Right renal cortex interstitium (tissue), 3 donors: Measurements from ENCODE around the gene GPC6. TPM values are rescaled to one million over a fixed set of nuclear protein-coding genes. Genes with fewer than 3 reads are reported as not detected.
"Not testable (repeated sequence)": the region's sequence is repeated elsewhere in the genome, so short reads cannot be mapped to it uniquely, and the experiment has no call there.

Experiments used
- DNase-seq, 3 donors: peaks; one replicate each; pipeline ENCODE4 v3.0.0-alpha.2; 2013; ENCODE audit warnings: low read depth in 3 of 3, low spot score in 2 of 3
- polyA plus RNA-seq, 3 donors: library from polyadenylated mRNA; unstranded; fragments of 120-200 nt; gene quantifications; one replicate each; pipeline ENCODE4 v1.2.1, GENCODE V29; 2013; ENCODE audit not compliant: insufficient read length in 3 of 3

The GPC6 gene
- polyA plus RNA-seq, 3 donors, result 56.7 to 71.0 (median 65.8) TPM

DNA sequence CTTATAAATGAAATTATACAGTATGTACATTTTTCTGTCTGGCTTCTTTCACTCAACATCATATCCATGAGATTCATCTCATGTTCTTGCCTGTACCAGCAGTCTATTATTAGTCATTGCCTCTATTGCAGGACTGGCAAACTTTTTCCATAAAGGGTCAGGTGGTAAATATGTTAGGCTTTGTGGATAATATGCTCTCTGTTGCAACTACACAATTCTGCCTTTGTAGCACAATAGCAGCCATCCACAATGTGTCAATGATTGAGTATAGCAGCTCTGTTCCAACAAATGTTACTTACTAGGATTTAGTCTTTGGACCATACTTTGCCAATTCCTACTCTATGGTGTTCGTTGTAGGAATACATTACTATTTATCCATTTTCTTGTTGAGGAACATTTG lies 948.5 kb downstream of the GPC6 start:
- no peak for DNase-seq

DNA sequence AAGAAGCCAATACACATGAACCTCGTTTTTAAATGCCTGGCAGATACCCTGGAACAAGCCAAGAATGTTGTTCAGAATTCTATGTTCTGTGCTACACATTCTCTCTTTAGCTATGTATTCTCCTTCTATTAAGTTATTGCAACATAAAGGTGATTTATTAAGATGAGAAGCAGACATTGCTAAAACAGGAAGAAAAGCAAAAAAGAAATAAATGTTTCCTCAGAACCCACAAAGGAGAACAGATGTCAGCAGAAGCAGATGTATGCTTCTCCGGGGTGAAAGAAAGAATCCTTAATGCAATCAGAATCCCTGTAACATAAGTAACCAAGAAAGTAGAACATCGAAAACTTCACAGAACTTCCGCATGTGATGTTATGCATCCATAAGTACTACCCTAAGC lies 950.0 kb downstream of the GPC6 start:
- DNase-seq, result no peak

DNA sequence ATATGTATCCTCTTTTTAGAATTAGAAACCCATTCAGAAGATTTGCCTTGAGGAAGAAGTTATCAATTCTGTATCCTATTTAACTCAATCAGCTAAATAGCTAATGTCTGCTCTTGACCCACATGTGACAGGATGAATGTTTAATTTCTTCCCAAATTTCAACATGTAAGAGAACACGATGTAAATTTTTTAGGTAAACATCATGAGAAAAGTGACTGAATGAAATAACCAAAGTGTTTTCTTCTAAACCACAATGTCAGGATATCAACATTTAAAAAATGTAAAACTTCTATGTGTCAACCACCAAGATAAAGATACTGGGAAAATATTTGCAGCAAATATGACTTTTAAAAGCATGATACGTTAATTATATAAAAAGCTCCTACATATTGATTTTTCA lies 950.4 kb downstream of the GPC6 start:
- no peak for DNase-seq

DNA sequence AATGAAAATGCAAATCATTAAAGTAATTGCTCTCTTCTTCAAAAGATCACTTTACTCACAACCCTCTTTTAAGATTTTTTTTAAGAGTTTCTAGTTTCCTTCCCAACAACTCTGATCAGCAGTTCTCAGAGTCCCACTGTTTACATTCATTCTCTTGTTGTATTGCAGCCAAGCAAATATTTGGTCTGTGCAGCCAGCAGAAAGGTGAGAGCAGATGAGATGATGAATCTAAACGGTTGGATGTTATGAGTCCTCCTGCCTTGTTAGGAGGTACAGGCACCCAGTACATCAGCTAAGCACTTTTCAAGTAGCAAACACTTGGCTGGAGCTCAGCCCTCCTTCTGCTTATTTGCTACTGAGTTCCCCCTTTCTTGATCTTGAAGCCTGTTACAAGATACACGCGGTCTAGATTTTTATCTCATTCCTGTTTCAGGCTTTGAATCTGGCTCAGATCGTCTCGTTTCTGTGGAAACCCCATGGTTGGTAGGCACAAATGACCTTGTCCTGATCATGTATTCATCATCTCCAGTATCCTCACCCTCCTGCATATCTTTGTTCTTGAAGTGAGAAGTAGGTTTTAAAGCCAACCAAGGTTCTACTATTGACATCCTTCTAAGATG lies 952.1 kb downstream of the GPC6 start:
- DNase-seq, result no peak

DNA sequence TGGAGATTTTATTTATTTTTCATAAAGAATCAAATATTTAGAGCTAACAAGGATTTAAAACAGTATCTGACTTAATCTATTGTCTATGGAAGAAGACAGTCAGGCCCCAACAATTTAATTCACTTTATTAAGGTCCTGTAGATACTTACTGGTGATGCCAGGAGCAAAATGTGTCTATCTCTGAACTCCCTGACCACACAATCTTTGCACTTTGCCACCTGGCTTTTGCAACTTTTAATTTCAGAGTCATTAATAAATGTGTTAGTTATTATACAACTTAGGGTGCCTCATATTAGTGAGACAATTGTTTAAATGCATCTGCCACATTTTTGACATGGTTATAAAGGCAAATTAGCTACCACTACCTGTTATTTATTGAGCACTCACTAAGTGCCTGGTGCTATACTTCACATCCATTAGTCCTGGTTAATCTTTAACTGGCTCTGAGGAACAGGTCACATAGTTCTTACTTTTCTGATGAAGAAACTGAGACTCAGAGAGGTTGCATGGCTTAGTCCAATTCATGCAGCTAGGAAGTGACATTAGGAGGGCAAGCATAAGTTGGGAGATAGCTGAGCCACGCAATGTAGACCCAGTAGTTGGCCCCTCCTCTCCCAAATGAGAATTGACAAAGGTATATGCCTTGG lies 955.0 kb downstream of the GPC6 start:
- no peak for DNase-seq

DNA sequence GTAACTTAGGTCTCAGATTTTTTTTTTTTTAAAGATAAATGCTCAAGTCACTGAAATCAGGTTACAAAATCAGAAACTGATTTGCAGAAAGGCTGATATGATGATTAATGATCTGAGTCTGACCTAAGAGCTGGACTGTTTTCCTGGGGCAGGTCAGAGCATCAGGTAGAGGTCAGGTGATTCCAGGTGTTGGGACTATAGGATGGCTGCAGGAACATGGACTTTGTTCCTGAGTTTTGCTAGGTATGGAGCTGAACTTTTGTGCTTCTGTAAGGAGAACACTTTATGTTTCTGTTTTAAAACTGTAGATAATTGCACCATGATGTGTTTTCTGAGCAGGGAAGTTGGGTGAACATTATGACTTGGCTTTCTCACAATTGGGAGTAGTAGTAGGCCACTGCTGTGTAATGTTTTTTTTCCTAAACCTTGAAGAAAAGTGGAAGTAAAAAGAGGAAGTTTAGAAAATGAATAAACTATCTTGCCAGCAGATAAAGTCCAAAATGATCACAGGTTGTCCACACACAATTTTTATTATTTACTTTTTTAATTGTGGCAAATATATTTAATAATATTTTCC lies 955.7 kb downstream of the GPC6 start:
- no peak for DNase-seq

DNA sequence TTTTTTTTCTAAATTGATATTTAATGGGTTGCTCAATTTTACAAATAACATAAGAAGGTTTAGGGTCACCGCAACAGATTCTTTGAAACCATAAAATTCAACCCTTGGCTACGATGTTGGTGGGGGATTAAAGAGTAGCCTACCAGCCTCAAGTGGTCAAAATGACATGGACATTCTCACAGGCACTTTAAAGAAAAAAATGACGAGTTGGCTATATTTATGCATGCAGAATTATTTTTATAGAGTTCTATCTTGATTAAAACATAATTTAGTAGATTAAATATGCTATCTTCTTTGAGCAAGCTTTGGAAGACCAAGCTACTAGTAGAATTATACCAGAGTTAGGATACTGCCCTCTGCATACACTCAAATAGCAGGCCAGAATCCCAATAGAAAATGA lies 959.9 kb downstream of the GPC6 start:
- no peak for DNase-seq

DNA sequence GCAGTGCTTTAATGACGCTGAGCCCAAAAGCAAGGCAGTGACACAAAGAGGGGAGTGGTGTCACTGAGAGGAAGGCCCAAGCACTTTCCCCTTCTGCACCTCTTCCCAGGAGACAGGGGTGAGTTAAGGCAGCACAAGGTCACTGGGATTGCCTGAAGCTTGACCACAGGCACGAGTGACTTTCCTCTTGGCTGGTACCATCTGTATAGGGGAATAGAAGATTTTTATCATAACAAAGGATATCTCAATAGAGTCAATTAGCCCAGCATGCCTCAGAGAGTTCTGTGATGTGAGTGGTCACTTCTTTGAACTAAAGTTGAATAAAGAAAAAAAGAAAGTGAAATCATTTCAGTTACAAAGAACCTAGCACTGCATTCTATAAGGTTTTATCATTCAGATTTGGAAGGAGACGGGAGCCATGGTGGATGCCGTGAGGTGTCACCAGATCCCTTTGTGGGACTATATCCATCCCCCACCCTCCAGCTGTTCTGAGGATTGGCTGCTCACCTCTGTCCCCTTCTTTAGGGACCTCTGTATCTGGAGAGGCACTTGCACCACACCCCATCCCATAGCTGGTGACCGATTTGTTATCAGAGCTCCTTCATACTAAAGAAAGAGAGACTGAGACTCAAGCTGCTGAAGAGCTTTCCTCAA lies 961.7 kb downstream of the GPC6 start:
- no peak for DNase-seq

DNA sequence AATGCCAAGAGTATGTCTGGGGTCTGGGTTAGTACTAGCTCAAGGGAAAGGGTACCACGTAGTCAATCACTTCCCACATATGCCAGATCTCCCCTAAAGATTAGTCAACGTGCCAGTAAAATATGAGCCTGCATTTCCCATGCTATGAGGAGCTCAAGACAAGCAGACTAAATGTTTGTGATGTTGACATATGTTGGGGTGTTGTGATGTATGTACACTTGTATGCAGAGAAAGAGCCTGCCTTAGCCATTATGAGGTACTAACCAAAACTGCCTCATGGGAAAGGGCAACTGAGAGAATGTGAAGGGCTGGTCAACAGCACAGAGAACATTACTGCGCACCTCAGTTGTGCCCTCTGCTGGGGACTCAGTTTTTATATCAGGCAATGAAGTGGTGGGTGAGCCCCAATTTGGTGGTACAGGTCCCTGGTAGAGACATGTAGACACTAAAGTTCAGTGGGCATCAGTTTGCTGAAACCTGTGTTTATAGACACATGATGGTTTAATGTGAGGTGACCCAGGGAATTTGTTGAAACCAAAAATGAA lies 965.9 kb downstream of the GPC6 start:
- DNase-seq, result no peak

DNA sequence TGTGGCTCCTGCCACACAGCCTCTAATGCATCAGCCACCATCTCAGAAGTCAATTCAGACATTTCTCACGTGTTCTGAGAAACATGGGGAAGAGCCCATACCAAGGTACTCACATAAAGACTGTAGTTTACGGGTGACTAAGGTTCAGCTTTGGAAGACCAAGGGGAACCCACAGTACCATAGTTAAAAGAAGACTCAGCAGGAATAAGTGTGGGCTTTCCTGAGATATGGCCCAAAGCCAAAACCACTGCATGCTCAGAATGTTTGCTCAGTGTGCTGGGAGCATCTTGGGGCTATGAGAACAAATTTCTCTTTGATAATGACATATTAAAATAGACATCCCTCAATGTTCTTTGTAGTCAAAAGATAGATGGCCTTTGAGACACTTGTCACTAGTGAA lies 969.1 kb downstream of the GPC6 start:
- DNase-seq, result no peak

DNA sequence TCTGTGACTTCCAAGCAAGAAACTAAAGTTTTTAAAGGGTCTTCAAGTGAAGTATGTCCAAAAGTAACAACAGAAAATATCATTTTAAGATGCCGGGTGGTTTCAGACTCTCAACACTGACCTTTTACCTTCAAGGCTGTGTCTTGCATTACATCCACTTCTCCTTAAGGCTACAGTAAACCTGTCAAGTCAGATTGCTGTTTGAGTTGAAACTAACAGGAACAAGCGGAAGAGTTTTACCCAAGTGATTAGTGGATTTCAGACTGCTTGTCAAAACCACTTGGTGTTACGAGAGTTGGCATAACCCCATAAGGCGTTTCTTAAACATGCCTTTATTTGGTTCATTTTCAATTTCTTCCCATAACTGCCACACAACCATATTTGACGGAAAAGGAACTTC lies 969.8 kb downstream of the GPC6 start:
- DNase-seq, result no peak

DNA sequence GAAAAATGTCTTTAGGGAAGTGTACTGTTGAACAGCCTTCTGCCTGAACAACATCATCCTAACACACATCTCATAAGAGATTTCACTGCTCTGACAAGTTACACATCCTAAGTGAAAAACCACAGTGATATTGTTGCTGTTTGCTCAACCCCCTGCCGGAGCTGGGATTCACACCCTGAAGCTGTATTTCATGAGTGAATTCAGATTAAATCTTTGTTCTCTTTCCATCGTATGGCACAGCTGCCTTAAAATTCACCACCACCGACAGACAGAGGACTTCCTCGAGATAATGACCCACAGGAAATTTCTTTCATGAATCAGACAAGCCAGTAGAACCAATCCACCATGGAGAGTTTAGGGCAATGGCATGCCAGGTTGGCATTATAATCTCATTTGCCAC lies 972.1 kb downstream of the GPC6 start:
- DNase-seq, result no peak

DNA sequence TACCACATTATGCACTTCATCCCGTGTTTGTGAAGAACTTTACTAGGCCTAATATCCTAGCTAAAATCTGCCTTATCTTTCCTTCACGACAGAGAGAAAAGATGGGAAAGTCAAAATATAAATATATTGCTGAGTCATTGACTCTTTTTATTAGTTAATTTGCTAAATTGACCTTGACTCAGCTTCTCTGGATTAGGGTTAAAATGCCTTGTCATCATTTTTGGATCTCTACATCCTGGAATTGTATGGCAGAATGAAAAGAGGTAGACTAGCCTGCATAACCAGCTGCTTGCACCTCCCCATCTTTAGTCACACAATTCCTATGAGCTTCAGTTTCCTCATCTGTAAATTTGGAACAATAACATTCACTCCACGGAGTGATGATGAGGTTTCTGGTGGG lies 972.5 kb downstream of the GPC6 start:
- no peak for DNase-seq

DNA sequence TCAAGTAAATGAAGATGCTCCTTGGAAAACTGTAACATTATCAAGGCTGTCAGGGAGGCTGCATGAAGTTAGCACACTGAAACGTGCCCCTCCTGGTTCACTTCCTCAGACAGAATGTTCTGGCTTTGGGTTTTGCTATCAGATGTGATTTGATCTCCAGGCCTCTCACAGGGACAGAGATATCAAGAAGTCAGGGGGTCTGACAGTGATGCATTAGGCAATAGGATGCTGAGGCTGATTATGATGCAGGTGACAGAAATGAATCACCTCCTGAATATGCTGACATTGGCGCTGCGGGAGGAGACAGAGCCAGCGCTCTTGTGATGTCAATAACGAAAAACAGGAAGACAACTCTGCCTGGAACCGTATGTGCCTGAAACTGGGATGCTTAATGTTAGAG lies 974.4 kb downstream of the GPC6 start:
- no peak for DNase-seq

DNA sequence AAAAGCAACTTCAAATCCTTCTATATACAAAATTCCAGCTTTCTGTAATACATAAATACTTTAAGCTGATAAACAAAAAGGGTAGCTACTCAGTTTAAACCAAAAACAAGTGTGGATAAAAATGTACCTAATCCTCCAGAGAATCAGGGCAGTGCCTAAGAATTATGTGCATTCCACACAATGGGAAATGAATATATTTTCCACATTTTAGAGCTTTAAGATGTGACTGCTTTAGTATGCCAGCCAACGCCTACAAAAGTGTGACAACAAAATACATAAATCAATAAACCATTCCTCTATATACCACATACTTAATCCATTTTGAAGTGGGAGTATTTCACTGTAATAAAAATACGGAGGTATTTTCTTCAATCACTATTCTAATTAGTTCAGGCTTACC lies 977.6 kb downstream of the GPC6 start:
- no peak for DNase-seq

DNA sequence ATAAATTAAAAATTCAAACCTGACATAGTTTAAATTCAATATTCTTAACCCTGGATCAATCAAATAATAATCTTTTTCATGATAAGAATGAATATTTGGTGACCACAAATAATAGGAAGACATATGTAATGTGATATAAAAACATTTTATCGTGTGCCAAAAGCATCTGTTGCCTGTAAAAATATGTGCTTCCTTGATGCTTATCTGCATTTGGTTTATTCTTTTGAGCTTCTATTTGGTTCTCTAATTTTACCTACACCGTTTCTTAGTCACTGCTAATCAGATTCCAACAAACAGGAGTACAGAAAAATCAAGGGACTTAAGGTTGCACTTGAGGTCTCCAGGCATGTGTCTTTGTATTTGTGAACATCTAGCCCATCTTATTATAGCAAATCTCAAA lies 978.3 kb downstream of the GPC6 start:
- DNase-seq, result no peak

DNA sequence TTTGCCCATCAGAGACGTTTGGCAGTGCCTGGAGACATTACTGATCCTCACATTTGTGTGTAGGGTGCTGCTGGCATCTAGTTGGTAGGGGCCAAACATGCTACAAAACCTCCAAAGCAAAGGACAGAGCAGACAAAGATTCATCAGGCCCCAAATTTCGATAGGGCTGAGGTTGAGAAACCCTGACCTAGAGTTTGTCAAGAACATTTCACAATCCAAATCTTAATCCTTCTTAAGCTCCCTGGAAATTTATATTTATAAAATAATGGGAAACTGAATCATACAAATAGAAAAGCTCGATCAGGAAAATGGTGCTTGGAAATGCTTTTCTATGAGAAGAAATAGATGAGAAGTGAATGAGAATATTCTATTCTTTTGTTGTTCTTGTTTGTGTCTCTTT lies 979.3 kb downstream of the GPC6 start:
- DNase-seq, result no peak

DNA sequence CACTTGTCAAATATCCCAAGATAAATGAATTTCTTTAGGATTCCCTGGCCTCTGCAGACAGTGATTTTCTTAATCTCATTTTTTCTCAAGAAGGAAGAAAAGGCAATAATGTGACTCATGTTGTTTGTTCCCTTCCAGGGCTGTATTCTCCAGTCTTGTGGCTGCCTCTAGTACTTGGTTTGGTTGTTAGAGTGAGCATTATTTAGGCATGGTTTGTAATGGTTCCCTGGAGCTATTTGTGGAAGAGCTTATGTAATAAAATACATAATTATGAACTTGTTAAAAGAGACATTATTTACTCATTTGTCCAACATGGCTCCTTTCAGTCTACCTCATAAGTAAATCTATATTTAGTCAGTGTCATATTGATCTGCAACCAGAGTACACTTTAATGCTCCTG lies 982.5 kb downstream of the GPC6 start:
- DNase-seq, result no peak

DNA sequence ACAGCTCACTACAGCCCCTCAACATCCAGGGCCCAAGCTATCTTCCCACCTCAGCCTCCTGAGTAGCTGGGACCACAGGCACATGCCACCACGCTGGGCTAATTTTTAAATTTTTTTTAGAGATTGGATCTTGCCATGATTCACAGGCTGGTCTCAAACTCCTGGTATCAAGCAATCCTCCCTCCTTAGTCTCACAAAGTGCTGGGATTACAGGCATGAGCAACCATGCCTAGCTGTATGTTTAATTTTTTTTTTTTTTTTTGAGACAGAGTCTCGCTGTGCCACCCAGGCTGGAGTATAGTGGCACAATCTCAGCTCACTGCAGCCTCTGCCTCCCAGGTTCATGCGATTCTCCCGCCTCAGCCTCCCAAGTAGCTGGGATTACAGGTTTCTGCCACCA lies 983.3 kb downstream of the GPC6 start:
- DNase-seq, result not testable (repeated sequence)

DNA sequence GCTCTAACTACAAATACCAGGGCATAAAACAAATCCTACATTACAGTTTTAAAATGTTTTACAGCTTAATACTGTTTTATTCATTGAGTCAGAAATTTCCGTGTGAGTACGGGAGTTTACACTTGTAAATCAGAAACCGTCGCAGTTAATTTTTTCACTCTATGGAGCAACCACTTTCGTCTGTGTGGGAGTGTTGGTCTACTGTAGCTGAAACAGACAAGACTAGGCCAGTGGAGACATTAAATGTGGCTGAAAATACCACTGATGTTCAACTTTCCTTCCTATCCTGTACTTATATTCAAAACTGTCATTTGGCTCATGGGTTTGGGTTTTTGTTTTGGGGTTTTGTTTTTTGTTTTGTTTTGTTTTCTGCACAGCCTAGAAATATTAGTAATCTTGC lies 984.2 kb downstream of the GPC6 start:
- peak in 2 of 3 donors; percentile 13 to 38 for DNase-seq

DNA sequence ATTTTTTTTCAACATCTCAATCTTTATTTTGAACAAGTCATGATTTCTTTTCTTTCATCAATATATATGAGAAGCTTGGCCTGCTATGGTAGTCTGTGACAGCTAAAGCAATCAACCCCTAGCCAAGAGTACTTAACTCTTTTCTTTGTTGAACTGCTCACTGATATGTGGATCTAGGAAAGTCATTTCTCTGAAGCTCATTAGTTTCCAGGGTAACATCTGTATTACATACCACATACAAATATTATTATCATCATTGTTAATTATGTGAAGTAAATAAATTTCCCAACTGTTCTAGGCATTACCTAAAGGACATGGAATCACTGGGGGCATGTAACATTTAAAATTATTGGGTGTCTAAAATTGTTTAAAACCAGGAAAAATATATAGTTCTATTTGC lies 985.6 kb downstream of the GPC6 start:
- no peak for DNase-seq

DNA sequence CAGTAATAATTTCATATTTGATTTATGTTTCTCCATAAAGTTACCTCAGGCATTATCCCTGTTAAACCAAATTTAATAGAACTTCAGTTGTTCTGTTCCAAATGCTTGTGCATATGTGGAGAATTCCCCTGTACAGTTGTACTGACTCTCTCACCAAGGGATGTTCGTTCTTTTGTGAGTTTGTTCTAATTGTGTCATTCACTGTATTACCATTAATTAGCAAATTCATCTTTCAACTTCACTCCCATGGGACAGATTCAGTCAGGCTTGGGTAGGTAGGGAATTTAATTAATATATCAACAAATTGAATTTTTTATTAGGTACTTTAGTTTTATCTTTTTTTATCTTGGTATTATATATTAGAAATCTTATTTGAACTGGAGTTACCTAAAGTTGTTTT lies 987.5 kb downstream of the GPC6 start:
- DNase-seq, result no peak
